Trophoblast cell (in vitro differentiated cells and primary cell): ENCODE results near the gene GRAMD4.

Experiments
- DNase-seq, 2 donors: peaks; one replicate each; pipeline ENCODE4 v3.0.0-alpha.2; 2016
- H2AFZ ChIP-seq: 2 replicates; pipeline ENCODE4 v1.6.1; 2013; ENCODE audit warnings: low read length, moderate library complexity, mild to moderate bottlenecking; ENCODE audit not compliant: insufficient read depth, poor library complexity
- H2AK5ac ChIP-seq: 2 replicates; pipeline ENCODE4 v1.6.1; 2013; ENCODE audit warnings: mild to moderate bottlenecking, low read length
- H2BK120ac ChIP-seq: 2 replicates; pipeline ENCODE4 v1.6.1; 2013; ENCODE audit warnings: low read length, mild to moderate bottlenecking, moderate library complexity; ENCODE audit not compliant: insufficient read depth, poor library complexity
- H2BK12ac ChIP-seq: 2 replicates; pipeline ENCODE4 v1.6.1; 2013; ENCODE audit warnings: mild to moderate bottlenecking, low read length, moderate library complexity
- H2BK5ac ChIP-seq: 2 replicates; pipeline ENCODE4 v1.6.1; 2013; ENCODE audit warnings: low read length, low read depth, moderate library complexity, mild to moderate bottlenecking; ENCODE audit not compliant: poor library complexity
- H3K14ac ChIP-seq: 2 replicates; pipeline ENCODE4 v1.6.1; 2013; ENCODE audit warnings: mild to moderate bottlenecking, low read length
- H3K18ac ChIP-seq: 2 replicates; pipeline ENCODE4 v1.6.1; 2013; ENCODE audit warnings: mild to moderate bottlenecking, low read length
- H3K23ac ChIP-seq: 2 replicates; pipeline ENCODE4 v1.6.1; 2013; ENCODE audit warnings: low read length
- H3K27ac ChIP-seq: 2 replicates; pipeline ENCODE4 v1.5.1; 2013; ENCODE audit warnings: low read depth, mild to moderate bottlenecking, inconsistent platforms, low read length, moderate library complexity
- H3K27me3 ChIP-seq: 2 replicates; pipeline ENCODE4 v1.6.1; 2013; ENCODE audit warnings: inconsistent platforms, mild to moderate bottlenecking, low read length, moderate library complexity; ENCODE audit not compliant: insufficient read depth
- H3K36me3 ChIP-seq, 2 experiments: 1 replicate in 1 of 2; 2 replicates in 1 of 2; pipeline ENCODE4 v1.6.1; 2013; ENCODE audit warnings: low read length in 2 of 2, mild to moderate bottlenecking in 2 of 2, moderate library complexity in 1 of 2; ENCODE audit not compliant: insufficient read depth in 2 of 2, control insufficient read depth in 1 of 2
- H3K4ac ChIP-seq: 2 replicates; pipeline ENCODE4 v1.6.1; 2013; ENCODE audit warnings: low read depth, mild to moderate bottlenecking, low read length, moderate library complexity
- H3K4me1 ChIP-seq, 2 experiments: 1 replicate in 1 of 2; 2 replicates in 1 of 2; pipeline ENCODE4 v1.6.1; 2013; ENCODE audit warnings: low read length in 2 of 2, mild to moderate bottlenecking in 2 of 2, moderate library complexity in 1 of 2; ENCODE audit not compliant: insufficient read depth in 2 of 2, control insufficient read depth in 1 of 2
- H3K4me2 ChIP-seq: 2 replicates; pipeline ENCODE4 v1.6.1; 2013; ENCODE audit warnings: inconsistent platforms, mild to moderate bottlenecking, low read length, moderate library complexity
- H3K4me3 ChIP-seq: 2 replicates; pipeline ENCODE4 v1.5.1; 2013; ENCODE audit warnings: mild to moderate bottlenecking, low read depth, low read length, inconsistent platforms
- H3K79me1 ChIP-seq: one replicate; pipeline ENCODE4 v1.6.1; 2013; ENCODE audit warnings: low read length
- H3K79me2 ChIP-seq: 2 replicates; pipeline ENCODE4 v1.6.1; 2013; ENCODE audit warnings: low read length, mild to moderate bottlenecking; ENCODE audit not compliant: control insufficient read depth, insufficient read depth, poor library complexity
- H3K9ac ChIP-seq: 2 replicates; pipeline ENCODE4 v1.6.1; 2013; ENCODE audit warnings: mild to moderate bottlenecking, low read length
- H3K9me3 ChIP-seq: 2 replicates; pipeline ENCODE4 v1.6.1; 2013; ENCODE audit warnings: low read depth, mild to moderate bottlenecking, control low read depth, inconsistent platforms, low read length; ENCODE audit not compliant: insufficient read depth
- H4K12ac ChIP-seq: 2 replicates; pipeline ENCODE4 v1.6.1; 2013; ENCODE audit warnings: low read depth, mild to moderate bottlenecking, low read length, moderate library complexity
- H4K8ac ChIP-seq: 2 replicates; pipeline ENCODE4 v1.6.1; 2013; ENCODE audit warnings: low read depth, mild to moderate bottlenecking, low read length, moderate library complexity
- H4K91ac ChIP-seq: one replicate; pipeline ENCODE4 v1.6.1; 2013; ENCODE audit warnings: low read depth, mild to moderate bottlenecking, low read length, moderate library complexity
- WGBS: extraction: QIAGEN DNeasy Blood & Tissue Kit; methylation state at CpG from one replicate; pipeline ENCODE4 v1.1.7; 2013; ENCODE audit warnings: missing lambda C conversion rate; ENCODE audit not compliant: insufficient read length, insufficient coverage; ENCODE audit errors: extremely low coverage; 5-methylcytosine and 5-hydroxymethylcytosine counted together

Gene GRAMD4

GRCh38 chr22:46696229-46696518 lies 76.0 kb downstream of the GRAMD4 start:
- H2BK5ac ChIP-seq: no peak overlapping the region
- no peak overlapping the region for H2BK12ac ChIP-seq
- no peak overlapping the region for H4K8ac ChIP-seq
- no peak overlapping the region for H3K4ac ChIP-seq
- no peak overlapping the region for H3K27ac ChIP-seq
- H3K4me3 ChIP-seq: no peak overlapping the region
- no peak overlapping the region for H3K4me2 ChIP-seq
- H3K79me2 ChIP-seq: no peaks in the 10 kb centered on the region
- no peak overlapping the region for H4K91ac ChIP-seq
- no CpG with 5 or more reads among the region's 11 CpGs for WGBS
- peaks cover 2% of the 10 kb centered on the region for H3K9me3 ChIP-seq
- DNase-seq: no peak
- H3K4me1 ChIP-seq: no peaks in the 10 kb centered on the region
- H3K18ac ChIP-seq: no peak overlapping the region
- H4K12ac ChIP-seq: no peak overlapping the region
- no peak overlapping the region for H2AFZ ChIP-seq
- no peaks in the 10 kb centered on the region for H3K27me3 ChIP-seq
- no peaks in the 10 kb centered on the region for H3K79me1 ChIP-seq
- no peak overlapping the region for H2AK5ac ChIP-seq
- no peak overlapping the region for H3K9ac ChIP-seq
- no peak overlapping the region for H3K14ac ChIP-seq
- no peak overlapping the region for H2BK120ac ChIP-seq
- H3K23ac ChIP-seq: no peak overlapping the region
- H3K36me3 ChIP-seq: peaks cover 65 to 69% of the 10 kb centered on the region in 2 experiments

- H3K79me1 ChIP-seq: no peaks in the 10 kb centered on the region
- no peak overlapping the region for H4K12ac ChIP-seq
- H3K14ac ChIP-seq: no peak overlapping the region
- H2AFZ ChIP-seq: no peak overlapping the region
- H3K79me2 ChIP-seq: no peaks in the 10 kb centered on the region
- no peak overlapping the region for H4K91ac ChIP-seq
- H2BK120ac ChIP-seq: no peak overlapping the region
- H3K23ac ChIP-seq: no peak overlapping the region
- no peaks in the 10 kb centered on the region for H3K27me3 ChIP-seq
- H2BK12ac ChIP-seq: no peak overlapping the region
- H3K18ac ChIP-seq: no peak overlapping the region
- no peak for DNase-seq
- H4K8ac ChIP-seq: no peak overlapping the region
- H3K36me3 ChIP-seq: peaks cover 66 to 70% of the 10 kb centered on the region in 2 experiments
- no peaks in the 10 kb centered on the region for H3K4me1 ChIP-seq
- H2BK5ac ChIP-seq: no peak overlapping the region
- no peak overlapping the region for H3K4me2 ChIP-seq
- H2AK5ac ChIP-seq: no peak overlapping the region
- H3K4me3 ChIP-seq: no peak overlapping the region
- WGBS: no CpG with 5 or more reads among the region's 10 CpGs
- H3K4ac ChIP-seq: no peak overlapping the region
- H3K9ac ChIP-seq: no peak overlapping the region
- peaks cover 5% of the 10 kb centered on the region for H3K9me3 ChIP-seq
- H3K27ac ChIP-seq: no peak overlapping the region
Measured at GRCh38 chr22:46696614-46697013, 76.4 kb downstream of the GRAMD4 start.

DNA sequence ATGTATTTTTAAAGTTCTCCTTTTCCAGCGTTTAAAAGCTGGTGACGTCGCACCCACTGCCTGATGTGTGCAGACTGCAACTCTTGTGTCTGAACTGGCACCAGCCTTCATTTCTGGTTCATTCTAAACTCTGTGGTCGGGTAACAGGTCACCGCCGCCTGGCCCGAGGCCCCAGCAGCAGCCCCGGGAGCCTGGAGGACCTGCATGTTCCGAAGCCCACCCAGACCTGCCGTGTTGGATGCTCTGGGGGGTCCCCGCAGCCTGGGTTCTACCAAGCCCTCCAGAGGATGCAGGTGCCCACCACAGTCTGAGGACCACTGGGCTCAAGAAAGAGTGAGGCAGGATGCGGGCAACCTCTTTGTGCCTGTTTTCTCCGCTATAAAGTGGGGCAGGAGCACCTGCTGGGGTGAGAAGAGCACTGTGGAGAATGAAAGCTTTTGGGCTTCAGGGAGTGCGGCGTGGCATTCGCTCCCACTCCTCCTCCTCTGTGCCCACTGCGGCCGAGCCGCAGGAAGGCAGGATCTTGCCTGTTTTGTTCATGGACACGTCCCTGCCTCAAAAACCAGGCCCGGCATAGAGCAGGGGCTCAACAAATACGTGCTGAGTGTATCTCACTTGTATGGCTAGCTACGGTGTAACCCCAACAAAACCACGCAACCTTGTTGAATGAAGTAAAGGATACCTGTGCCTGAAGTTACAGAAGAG lies 77.8 kb downstream of the GRAMD4 start:
- no CpG with 5 or more reads among the region's 24 CpGs for WGBS
- Histone ChIP-seq H4K12ac (no peak overlapping the region), H3K27me3 (no peaks in the 10 kb centered on the region), H3K4me2 (no peak overlapping the region), H3K9me3 (peaks cover 5% of the 10 kb centered on the region), H3K18ac (no peak overlapping the region), H3K9ac (no peak overlapping the region), H3K27ac (no peak overlapping the region), H2AK5ac (no peak overlapping the region), H2BK5ac (no peak overlapping the region), H3K4me3 (no peak overlapping the region), H4K8ac (no peak overlapping the region), H2BK12ac (no peak overlapping the region), H3K14ac (no peak overlapping the region), H2AFZ (no peak overlapping the region), H3K4ac (no peak overlapping the region), H3K36me3 (peaks cover 67 to 73% of the 10 kb centered on the region in 2 experiments), H2BK120ac (no peak overlapping the region), H3K4me1 (no peaks in the 10 kb centered on the region), H3K23ac (no peak overlapping the region), H4K91ac (no peak overlapping the region), H3K79me1 (no peaks in the 10 kb centered on the region), H3K79me2 (no peaks in the 10 kb centered on the region)
- DNase-seq: no peak

DNA sequence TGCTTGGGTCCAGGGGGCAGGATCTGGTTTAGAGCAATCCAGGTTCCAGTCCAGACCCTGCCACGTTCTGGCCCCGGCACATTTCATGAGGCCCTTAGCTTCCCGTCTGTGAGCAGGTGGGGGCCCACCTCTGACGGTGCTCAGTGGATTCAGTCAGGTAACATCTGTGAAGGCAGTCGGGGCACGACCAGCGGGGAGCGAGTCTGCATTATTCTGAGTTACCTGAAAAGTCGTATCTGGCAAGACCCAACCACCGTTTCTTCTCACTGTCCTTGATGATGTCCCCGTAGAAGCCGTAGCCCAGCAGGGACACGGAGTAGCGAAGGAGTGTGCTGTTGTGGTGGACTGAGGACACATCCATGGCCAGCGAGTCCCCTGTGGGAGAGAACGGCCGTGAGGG lies 78.9 kb downstream of the GRAMD4 start:
- H2BK12ac ChIP-seq: no peak overlapping the region
- no peak overlapping the region for H3K4me3 ChIP-seq
- no peak overlapping the region for H2BK5ac ChIP-seq
- H3K18ac ChIP-seq: no peak overlapping the region
- no peak overlapping the region for H3K27ac ChIP-seq
- H3K79me1 ChIP-seq: no peaks in the 10 kb centered on the region
- no peak for DNase-seq
- no peak overlapping the region for H3K23ac ChIP-seq
- peaks cover 70 to 73% of the 10 kb centered on the region in 2 experiments for H3K36me3 ChIP-seq
- no peak overlapping the region for H4K8ac ChIP-seq
- H2BK120ac ChIP-seq: no peak overlapping the region
- no peak overlapping the region for H2AK5ac ChIP-seq
- H3K4me2 ChIP-seq: no peak overlapping the region
- no peaks in the 10 kb centered on the region for H3K4me1 ChIP-seq
- H2AFZ ChIP-seq: no peak overlapping the region
- no peak overlapping the region for H4K91ac ChIP-seq
- H3K4ac ChIP-seq: no peak overlapping the region
- H4K12ac ChIP-seq: no peak overlapping the region
- no peak overlapping the region for H3K9ac ChIP-seq
- no CpG with 5 or more reads among the region's 17 CpGs for WGBS
- no peaks in the 10 kb centered on the region for H3K27me3 ChIP-seq
- H3K9me3 ChIP-seq: peaks cover 5% of the 10 kb centered on the region
- no peak overlapping the region for H3K14ac ChIP-seq
- H3K79me2 ChIP-seq: no peaks in the 10 kb centered on the region
